GM12874 (cell line): ENCODE data around the gene RECQL5.

Experiments used
- CTCF ChIP-seq: IDR thresholded peaks from 2 replicates; pipeline ENCODE4 v1.5.1; 2011; ENCODE audit warnings: low read depth, mild to moderate bottlenecking, control low read depth, low read length, moderate library complexity; ENCODE audit not compliant: insufficient read depth

Gene RECQL5

DNA sequence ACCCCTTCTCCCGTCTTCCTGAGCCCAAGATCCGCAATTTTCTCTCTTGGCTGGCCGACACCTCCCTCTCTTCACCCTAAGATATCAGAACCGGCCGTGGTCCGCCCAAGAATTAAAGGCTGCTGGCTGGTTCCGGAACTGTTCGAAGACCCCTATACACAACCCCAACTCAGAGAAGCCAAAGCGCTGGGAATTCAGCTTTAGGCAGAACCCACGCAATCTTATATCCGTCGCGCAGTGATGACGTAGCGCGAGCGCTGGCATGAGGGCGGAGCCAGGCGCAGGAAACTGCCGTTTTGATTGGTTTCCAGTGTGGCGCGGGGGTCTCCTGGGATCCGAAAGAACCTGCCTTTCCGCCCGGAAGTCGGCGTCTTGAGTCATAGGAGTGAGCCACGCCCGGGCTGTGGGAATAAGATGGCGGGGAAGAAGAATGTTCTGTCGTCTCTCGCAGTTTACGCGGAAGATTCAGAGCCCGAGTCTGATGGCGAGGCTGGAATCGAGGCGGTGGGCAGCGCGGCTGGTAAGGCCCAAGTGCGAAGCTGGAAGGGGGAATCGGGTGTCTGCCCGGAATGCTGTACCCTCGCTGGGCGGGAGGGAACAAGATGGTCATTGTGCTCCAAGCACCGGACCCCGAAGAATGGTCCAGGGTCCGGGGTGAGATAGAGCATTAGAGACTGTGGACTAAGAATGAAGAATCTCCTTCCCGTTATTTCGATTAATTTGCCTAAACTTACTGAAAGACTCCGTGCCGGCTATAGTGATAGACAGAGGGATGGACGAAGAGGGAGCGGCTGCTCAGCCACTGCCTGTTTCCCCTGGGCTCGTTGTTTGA, at the start of gene RECQL5, which contains the start of gene SAP30BP:
TSS of gene RECQL5 (minus strand) at position 196 of the 832 bp plus-strand sequence. CDS start 597 bp downstream, outside the sequence.
TSS of gene SAP30BP (plus strand) at position 380 of the 832 bp plus-strand sequence. CDS start at position 415, 35 bp downstream.
- no peak for TF ChIP-seq CTCF

DNA sequence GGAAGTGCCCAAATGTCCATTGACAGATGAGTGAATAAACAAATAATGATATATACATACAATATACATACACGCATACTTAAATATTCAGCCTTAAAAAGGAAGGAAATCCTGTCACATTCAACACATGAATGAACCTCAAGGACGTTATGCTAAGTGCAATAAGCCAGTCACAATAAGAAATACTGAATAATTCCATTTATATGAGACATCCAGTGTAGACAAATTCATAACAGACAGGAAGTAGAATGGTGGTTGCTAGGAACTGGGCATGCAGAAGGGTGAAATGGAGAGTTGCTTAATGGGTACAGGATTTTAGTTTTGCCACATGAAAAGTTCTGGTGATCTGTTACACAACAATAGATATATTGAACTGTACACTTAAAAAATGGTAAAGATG, 45.5 kb upstream of the RECQL5 start:
- TF ChIP-seq CTCF: no peak

- TF ChIP-seq CTCF: no peak
Measured at GRCh38 chr17:75707079-75707571, 40.2 kb upstream of the RECQL5 start.

DNA sequence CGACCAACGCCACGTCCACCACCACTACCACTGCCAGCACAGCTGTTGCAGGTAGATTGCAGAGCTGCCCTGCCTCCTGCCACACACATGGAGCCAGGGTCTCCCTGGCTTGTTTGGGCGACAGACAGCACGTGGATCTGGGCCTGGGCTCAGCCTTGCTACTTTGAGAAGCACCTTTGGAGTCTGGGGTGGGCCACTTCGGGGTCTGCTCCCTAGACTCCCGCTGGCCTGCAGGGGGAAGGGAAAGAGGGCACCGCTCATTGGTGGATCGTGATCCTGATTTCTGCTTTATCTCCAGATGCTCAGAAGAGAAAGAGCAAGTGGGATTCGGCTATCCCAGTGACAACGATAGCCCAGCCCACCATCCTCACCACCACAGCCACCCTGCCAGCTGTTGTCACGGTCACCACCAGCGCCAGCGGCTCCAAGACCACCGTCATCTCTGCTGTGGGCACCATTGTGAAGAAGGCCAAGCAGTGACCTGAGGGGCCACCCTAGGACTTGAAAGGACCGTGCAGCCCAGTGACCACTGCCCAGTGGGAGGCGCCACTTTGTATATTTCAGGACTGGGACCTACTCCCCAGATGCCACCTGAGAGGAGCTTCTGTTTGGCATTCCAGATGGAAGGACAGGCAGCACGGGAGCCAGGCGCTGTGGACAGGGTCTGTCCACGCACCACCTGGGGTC, 39.2 kb upstream of the RECQL5 start:
- no peak for TF ChIP-seq CTCF

GRCh38 chr17:75704963-75705875, 38.3 kb upstream of the RECQL5 start:
- no peak for TF ChIP-seq CTCF

DNA sequence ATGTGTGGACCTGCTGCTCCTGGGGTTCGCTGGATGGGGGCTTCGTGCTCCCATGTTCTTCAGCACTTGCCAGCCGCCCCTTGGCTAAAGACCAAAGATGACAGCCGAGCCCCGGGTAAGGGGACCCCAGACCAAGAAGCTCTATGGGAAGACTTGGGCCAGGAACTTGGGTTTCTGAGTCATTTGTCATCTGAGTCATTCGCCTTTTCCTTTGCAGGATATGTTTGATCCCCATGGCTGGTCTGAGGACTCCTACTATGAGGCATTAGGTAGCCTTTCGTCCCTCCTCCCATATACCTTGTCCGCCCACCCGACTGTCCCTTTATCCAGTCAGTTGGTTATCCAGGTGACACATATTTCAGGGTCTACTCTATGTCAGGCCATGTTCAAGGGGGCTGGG, 36.6 kb upstream of the RECQL5 start:
- no peak for TF ChIP-seq CTCF
